ENCODE data around the gene CEP72.
"Not testable (repeated sequence)": the region's sequence is repeated elsewhere in the genome, so short reads cannot be mapped to it uniquely, and the experiment has no call there.

CEP72 gene

DNA sequence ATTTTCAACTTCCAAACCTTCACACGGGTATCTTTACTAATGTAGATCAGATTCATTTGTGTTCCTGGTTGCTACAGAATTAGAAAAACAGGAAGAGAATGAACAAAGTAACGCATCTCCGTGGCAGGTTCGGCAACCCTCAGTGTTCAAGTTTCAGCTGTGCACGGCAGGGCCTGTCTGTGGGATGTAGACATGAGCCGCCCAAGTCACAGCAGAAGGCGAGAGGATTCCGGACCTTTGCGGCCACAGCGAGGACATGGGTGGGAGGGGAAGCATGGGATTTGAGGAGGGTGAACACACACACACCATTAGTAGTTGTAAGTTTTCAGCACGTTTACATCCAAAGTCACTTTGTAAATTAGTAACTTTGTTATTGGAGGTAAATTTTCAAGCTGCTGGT lies 31.7 kb upstream of the CEP72 start:
- DNase-seq (ENCODE audit: low read depth in 2 of 2) = no peak
- no peak overlapping the region for H3K4me3 ChIP-seq (replicated peaks in 1 of 2; ENCODE audit: low read depth in 2 of 2, low read length in 2 of 2)
- no peak for TF ChIP-seq CTCF (IDR thresholded peaks at IDR 0.05; ENCODE audit: low read depth, low read length)

DNA sequence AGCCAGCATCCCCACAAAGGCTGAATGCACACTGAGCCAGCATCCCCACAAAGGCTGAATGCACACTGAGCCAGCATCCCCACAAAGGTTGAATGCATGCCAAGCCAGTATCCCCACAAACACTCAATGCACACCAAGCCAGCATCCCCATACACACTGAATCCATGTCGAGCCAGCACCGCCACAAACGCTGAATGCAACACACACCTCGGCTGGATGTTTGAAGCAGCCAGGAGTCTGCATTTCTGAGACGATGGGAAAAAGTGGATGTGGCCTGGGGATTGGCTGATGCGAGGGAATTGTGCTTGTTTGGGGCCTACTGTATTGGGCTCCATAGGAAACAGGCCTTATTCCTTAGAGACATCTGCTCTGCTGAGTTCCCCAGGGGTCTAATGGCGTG lies 30.9 kb upstream of the CEP72 start:
- no peak for DNase-seq (ENCODE audit: low read depth in 2 of 2)
- TF ChIP-seq CTCF (IDR thresholded peaks at IDR 0.05; ENCODE audit: low read depth, low read length) = no peak
- no peak overlapping the region for H3K4me3 ChIP-seq (replicated peaks in 1 of 2; ENCODE audit: low read depth in 2 of 2, low read length in 2 of 2)

- no peak for TF ChIP-seq CTCF (IDR thresholded peaks at IDR 0.05; ENCODE audit: low read depth, low read length)
- DNase-seq (ENCODE audit: low read depth in 2 of 2) = no peak
- no peak overlapping the region for H3K4me3 ChIP-seq (replicated peaks in 1 of 2; ENCODE audit: low read depth in 2 of 2, low read length in 2 of 2)
Measured at GRCh38 chr5:581941-582340, 30.2 kb upstream of the CEP72 start.

DNA sequence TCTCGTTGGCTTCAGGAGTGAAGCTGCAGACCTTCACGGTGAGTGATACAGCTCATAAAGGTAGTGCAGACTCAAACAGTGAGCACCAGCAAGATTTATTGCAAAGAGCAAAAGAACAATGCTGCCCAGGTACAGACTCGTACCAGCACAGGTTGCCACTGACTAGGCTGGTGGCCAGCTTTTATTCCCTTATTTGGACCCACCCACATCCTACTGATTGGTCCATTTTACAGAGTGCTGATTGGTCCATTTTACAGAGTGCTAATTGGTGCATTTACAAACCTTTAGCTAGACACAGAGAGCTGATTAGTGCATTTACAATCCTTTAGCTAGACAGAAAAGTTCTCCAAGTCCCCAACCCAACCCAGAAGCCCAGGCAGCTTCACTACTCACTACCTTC lies 29.7 kb upstream of the CEP72 start:
- H3K4me3 ChIP-seq (replicated peaks in 1 of 2; ENCODE audit: low read depth in 2 of 2, low read length in 2 of 2); DNase-seq (ENCODE audit: low read depth in 2 of 2): not testable (repeated sequence)

GRCh38 chr5:582936-583635 lies 29.1 kb upstream of the CEP72 start:
- TF ChIP-seq CTCF (IDR thresholded peaks at IDR 0.05; ENCODE audit: low read depth, low read length) = no peak
- no peak for DNase-seq (ENCODE audit: low read depth in 2 of 2)
- H3K4me3 ChIP-seq (replicated peaks in 1 of 2; ENCODE audit: low read depth in 2 of 2, low read length in 2 of 2) = no peak overlapping the region

DNA sequence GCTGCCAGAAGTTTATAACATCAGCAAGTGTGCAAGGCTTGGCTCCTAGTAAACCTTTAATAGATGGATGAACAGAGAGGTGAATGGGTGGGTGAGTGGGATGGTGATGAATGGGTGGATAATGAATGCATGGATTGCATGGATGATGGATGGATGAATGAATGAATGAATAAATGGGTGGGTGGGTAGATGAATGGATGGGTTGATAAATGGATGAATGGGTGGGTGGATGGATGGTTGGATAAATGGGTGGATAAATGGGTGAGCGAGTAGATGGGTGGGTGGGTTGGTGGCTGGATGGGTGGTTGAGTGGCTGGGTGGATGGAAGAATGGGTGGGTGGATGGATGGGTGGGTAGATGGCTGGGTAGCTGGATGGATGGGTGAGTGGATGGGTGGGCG lies 28.5 kb upstream of the CEP72 start:
- TF ChIP-seq CTCF (IDR thresholded peaks at IDR 0.05; ENCODE audit: low read depth, low read length) = no peak
- no peak overlapping the region for H3K4me3 ChIP-seq (replicated peaks in 1 of 2; ENCODE audit: low read depth in 2 of 2, low read length in 2 of 2)
- DNase-seq (ENCODE audit: low read depth in 2 of 2) = no peak

DNA sequence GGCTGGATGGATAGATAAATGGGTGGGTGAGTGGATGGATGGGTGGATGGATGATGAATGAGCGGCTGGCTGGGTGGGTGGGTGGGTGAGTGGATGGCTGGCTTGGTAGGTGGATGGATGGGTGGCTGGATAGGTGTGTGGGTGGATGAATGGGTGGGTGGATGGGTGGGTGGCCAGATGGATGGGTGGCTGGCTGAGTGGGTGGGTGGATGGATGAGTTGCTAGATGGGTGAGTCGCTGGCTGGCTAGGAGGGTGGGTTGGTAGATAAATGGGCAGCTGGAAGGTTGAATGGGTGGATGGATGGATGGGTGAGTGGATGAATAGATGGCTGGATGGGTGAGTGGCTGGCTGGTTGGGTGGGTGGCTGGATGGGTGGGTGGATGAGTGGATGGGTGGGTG lies 27.9 kb upstream of the CEP72 start:
- no peak for TF ChIP-seq CTCF (IDR thresholded peaks at IDR 0.05; ENCODE audit: low read depth, low read length)
- H3K4me3 ChIP-seq (replicated peaks in 1 of 2; ENCODE audit: low read depth in 2 of 2, low read length in 2 of 2) = no peak overlapping the region
- DNase-seq (ENCODE audit: low read depth in 2 of 2) = no peak

All from cardiac fibroblast (primary cell).